Kidney (tissue), 14 donors: ENCODE measurements around the gene CDK2AP2. TPM values are rescaled to one million over a fixed set of nuclear protein-coding genes. Genes with fewer than 3 reads are reported as not detected.

Experiments used
- DNase-seq, 5 donors: peaks; one replicate each; pipeline ENCODE4 v3.0.0-alpha.2; 2013 to 2020
- FAIRE-seq: peaks from 2 replicates; lab custom pipeline; 2012; peaks lifted over from hg19 to GRCh38; lab: Jason Lieb, UNC
- H3K27ac ChIP-seq, 2 donors: one replicate each; pipeline ENCODE4 v1.7.0; 2013; ENCODE audit warnings: low read depth in 2 of 2, low read length in 2 of 2, inconsistent platforms in 1 of 2
- H3K27me3 ChIP-seq: one replicate; pipeline ENCODE4 v1.7.1; 2013; ENCODE audit warnings: low read length, inconsistent platforms; ENCODE audit not compliant: control insufficient read depth, insufficient read depth
- H3K36me3 ChIP-seq, 3 donors: one replicate each; pipeline versions ENCODE4 v1.7.0 to v1.7.1; 2013; ENCODE audit warnings: low read length in 3 of 3, control low read depth in 1 of 3, inconsistent platforms in 1 of 3; ENCODE audit not compliant: insufficient read depth in 3 of 3, control insufficient read depth in 2 of 3
- H3K4me1 ChIP-seq, 3 donors: one replicate each; pipeline versions ENCODE4 v1.7.0 to v1.7.1; 2013; ENCODE audit warnings: low read length in 3 of 3, inconsistent platforms in 1 of 3, low read depth in 1 of 3; ENCODE audit not compliant: control insufficient read depth in 2 of 3, insufficient read depth in 2 of 3
- H3K4me3 ChIP-seq, 3 donors: one replicate each; pipeline versions ENCODE4 v1.7.0 to v1.8.1; 2013; ENCODE audit warnings: low read length in 3 of 3, control low read depth in 1 of 3, inconsistent platforms in 1 of 3
- H3K9ac ChIP-seq, 3 donors: one replicate each; pipeline versions ENCODE4 v1.7.0 to v1.7.1; 2013; ENCODE audit warnings: low read length in 3 of 3, control low read depth in 1 of 3, inconsistent platforms in 1 of 3
- H3K9me3 ChIP-seq, 3 donors: one replicate each; pipeline versions ENCODE4 v1.7.0 to v1.7.1; 2013; ENCODE audit warnings: low read length in 3 of 3, control low read depth in 1 of 3, inconsistent platforms in 1 of 3; ENCODE audit not compliant: control insufficient read depth in 2 of 3, insufficient read depth in 1 of 3
- CTCF ChIP-seq: IDR thresholded peaks from 3 replicates; pipeline ENCODE4 v1.5.1; 2012; ENCODE audit warnings: mild to moderate bottlenecking, moderate library complexity, borderline replicate concordance; ENCODE audit not compliant: insufficient read depth; ENCODE audit errors: extremely low read depth
- intact Hi-C: fragments of 100-400 bp; cut with DNase I; formaldehyde crosslinking; loops from one replicate; pipeline ENCODE4 v1.11.1; 2022
- polyA plus RNA-seq: library from polyadenylated mRNA; stranded (reverse); fragments of 350-450 nt; fragmentation: Illumina TruSeq; extraction: RNeasy Lipid Tissue Mini Kit (QIAGEN cat#74804); gene quantifications from one replicate; pipeline ENCODE4 v1.2.3, GENCODE V29; 2014; ENCODE audit warnings: low read depth, low replicate concordance; ENCODE audit not compliant: insufficient read depth
- total RNA-seq: library from RNA; stranded (reverse); fragmentation: NEBNext Ultra II Directional; extraction: Animal tissue kit (Norgen Biotek cat#: 25700); gene quantifications from one replicate; pipeline ENCODE4 v1.2.1, GENCODE V29; 2021
- donor health status: control.
- donor health status: control.
- donor health status: control.
- donor health status: control.
- donor health status: control.
- donor health status: DM: yes; HTN: yes; CAD: no.
- donor health status: Normal renal cell carcinoma (clear cell type).

Gene CDK2AP2
- total and polyA plus RNA-seq, 2 donors from 2014 or later: 98.4 to 188 TPM

- TF ChIP-seq CTCF: no peak
- no peaks in the 10 kb centered on the region for H3K9me3 ChIP-seq
- H3K36me3 ChIP-seq: peaks cover 0 to 15% (median 11%) of the 10 kb centered on the region in 3 donors
- DNase-seq: peak in 2 of 5 donors; percentile 33 to 79
- H3K27ac ChIP-seq: no peak overlapping the region
- no peak overlapping the region for H3K4me3 ChIP-seq
- FAIRE-seq: no peak
- no peak overlapping the region for H3K9ac ChIP-seq
- intact Hi-C loops: no loop called here
- peaks cover 0 to 20% (median 18%) of the 10 kb centered on the region in 3 donors for H3K4me1 ChIP-seq
- H3K27me3 ChIP-seq: no peaks in the 10 kb centered on the region
Measured at GRCh38 chr11:67501854-67502253, 6.1 kb downstream of the CDK2AP2 start.

GRCh38 chr11:67500831-67501715 is 6.9 kb downstream of the CDK2AP2 start:
- DNase-seq (peak in 1 of 5 donors; percentile 53), FAIRE-seq (no peak)
- intact Hi-C loops: no loop called here
- Histone ChIP-seq H3K27me3 (no peaks in the 10 kb centered on the region), H3K9me3 (no peaks in the 10 kb centered on the region), H3K4me1 (peaks cover 0 to 12% (median 11%) of the 10 kb centered on the region in 3 donors), H3K9ac (no peak overlapping the region), H3K27ac (no peak overlapping the region), H3K4me3 (no peak overlapping the region), H3K36me3 (peaks cover 0 to 11% (median 9%) of the 10 kb centered on the region in 3 donors)
- TF ChIP-seq CTCF: no peak

- no peak overlapping the region for H3K27ac ChIP-seq
- FAIRE-seq: no peak
- no peaks in the 10 kb centered on the region for H3K27me3 ChIP-seq
- no peaks in the 10 kb centered on the region for H3K9me3 ChIP-seq
- H3K9ac ChIP-seq: no peak overlapping the region
- DNase-seq: peak in 1 of 5 donors; percentile 49
- TF ChIP-seq CTCF: no peak
- peaks cover 0 to 11% (median 9%) of the 10 kb centered on the region in 3 donors for H3K36me3 ChIP-seq
- intact Hi-C loops: no loop called here
- peaks cover 0 to 7% (median 6%) of the 10 kb centered on the region in 3 donors for H3K4me1 ChIP-seq
- no peak overlapping the region for H3K4me3 ChIP-seq
Measured at GRCh38 chr11:67500484-67500821, 7.5 kb downstream of the CDK2AP2 start.
